Measurements from ENCODE around the gene GEMIN4.

DNA sequence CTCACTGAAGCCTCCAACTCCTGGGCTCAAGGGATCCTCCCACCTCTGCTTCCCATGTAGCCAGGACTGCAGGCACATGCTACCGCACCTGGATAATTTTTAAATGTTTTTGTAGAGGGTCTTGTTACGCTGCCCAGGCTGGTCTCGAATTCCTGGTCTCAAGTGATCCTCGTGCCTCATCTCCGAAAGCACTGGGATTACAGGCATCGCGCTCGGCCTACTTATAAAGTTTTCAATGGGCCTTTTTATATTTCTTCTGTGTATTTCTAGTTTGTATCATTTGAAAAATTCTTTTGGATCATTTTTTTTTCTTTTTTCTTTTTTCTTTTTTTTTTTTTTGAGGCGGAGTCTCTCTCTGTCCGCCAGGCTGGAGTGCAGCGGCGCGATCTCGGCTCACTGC is 27.0 kb downstream of the GEMIN4 start:
- TF ChIP-seq, protein P1, sequence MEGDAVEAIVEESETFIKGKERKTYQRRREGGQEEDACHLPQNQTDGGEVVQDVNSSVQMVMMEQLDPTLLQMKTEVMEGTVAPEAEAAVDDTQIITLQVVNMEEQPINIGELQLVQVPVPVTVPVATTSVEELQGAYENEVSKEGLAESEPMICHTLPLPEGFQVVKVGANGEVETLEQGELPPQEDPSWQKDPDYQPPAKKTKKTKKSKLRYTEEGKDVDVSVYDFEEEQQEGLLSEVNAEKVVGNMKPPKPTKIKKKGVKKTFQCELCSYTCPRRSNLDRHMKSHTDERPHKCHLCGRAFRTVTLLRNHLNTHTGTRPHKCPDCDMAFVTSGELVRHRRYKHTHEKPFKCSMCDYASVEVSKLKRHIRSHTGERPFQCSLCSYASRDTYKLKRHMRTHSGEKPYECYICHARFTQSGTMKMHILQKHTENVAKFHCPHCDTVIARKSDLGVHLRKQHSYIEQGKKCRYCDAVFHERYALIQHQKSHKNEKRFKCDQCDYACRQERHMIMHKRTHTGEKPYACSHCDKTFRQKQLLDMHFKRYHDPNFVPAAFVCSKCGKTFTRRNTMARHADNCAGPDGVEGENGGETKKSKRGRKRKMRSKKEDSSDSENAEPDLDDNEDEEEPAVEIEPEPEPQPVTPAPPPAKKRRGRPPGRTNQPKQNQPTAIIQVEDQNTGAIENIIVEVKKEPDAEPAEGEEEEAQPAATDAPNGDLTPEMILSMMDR (IDR thresholded peaks at IDR 0.05): no peak
- TF ChIP-seq EP300 (IDR thresholded peaks at IDR 0.05) (no peak), POLR2A (IDR thresholded peaks at IDR 0.05) (no peak)
